Esophagus muscularis mucosa (tissue), 3 donors: Measurements from ENCODE around the gene TNK2.

Experiments used
- CTCF ChIP-seq, 3 experiments: fragments of 200-600 bp in 2 of 3; fragments of 450-650 bp in 1 of 3; sonication (generic) in 2 of 3; IDR thresholded peaks; one replicate each; pipeline ENCODE4 v1.5.1; 2017 to 2019; ENCODE audit warnings: antibody characterized with exemption in 3 of 3, mild to moderate bottlenecking in 2 of 3, moderate library complexity in 1 of 3
- POLR2AphosphoS5 ChIP-seq, 2 donors: sonication (generic); formaldehyde crosslinking; IDR thresholded peaks; one replicate each; pipeline ENCODE4 v1.6.1; 2017; ENCODE audit warnings: antibody characterized with exemption in 2 of 2

DNA sequence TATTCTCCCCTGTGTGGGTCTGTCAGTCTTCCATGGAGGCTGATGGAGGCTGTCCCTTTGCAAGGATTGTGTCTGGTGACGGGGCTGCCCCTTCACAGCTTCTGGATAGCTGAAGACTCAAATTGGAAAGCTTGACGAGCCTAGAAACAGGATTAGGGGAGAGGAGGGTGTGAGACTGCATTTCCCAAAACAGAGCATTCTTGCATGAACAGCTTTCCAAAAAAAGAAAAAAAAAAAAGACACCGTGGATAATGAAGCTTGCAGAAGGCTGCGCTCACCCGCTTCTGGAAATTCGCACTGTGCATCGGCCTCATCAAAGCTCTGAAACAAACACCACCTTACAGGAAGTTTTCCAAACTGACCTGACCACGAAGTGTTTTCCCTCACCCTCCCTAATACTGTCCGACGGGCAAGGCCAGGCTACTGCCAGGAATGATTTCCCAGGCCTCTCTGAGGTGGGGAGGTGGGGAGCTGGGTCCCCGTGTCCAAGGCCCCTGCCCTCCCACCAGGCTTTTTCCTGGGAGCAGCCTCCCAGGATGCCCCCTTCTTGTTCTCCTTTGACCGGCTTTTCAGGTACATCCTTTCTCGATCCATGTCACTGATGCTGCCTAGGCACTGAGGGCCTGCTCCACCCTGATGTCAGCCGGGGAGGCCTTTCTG, 71.7 kb downstream of the TNK2 start:
- TF ChIP-seq CTCF (IDR thresholded peaks at IDR 0.05), result no peak
- TF ChIP-seq POLR2AphosphoS5 (IDR thresholded peaks at IDR 0.05), result no peak
